HCT116 (cell line): ENCODE data around the gene HECW1. TPM values are rescaled to one million over a fixed set of nuclear protein-coding genes. Genes with fewer than 3 reads are reported as not detected.

ENCODE experiments used
- ATAC-seq: fragments of 200-7000 bp; cut with Tn5 transposase; 2 replicates; pipeline ENCODE4 v1.9.1; 2020; ENCODE audit warnings: mild to moderate bottlenecking, moderate library complexity
- BruUV-seq: library from RNA; stranded (reverse); fragments of 400-500 nt; replicated peaks from 2 replicates; lab custom pipeline; 2021; lab: Mats Ljungman, UMichigan
- CTCF ChIA-PET: fragments of 300-600 bp; sonication (Branson Sonifier 250); formaldehyde crosslinking; loops from one replicate; lab custom pipeline; 2021; ENCODE audit warnings: antibody characterized with exemption; lab: Charles Lee
- POLR2A ChIA-PET: fragments of 300-600, 350-600 bp; sonication (Branson Sonifier 250); formaldehyde crosslinking; loops from one replicate; lab custom pipeline; 2021; ENCODE audit warnings: antibody characterized with exemption; lab: Charles Lee
- RAD21 ChIA-PET, 2 experiments: fragments of 300-600 bp; sonication (Branson Sonifier 250); formaldehyde crosslinking; loops; one replicate each; lab custom pipeline; 2023; ENCODE audit warnings: low total read pairs in 2 of 2; ENCODE audit not compliant: uncharacterized antibody in 2 of 2, unreplicated experiment in 2 of 2, low non-redundant PET in 1 of 2; lab: Charles Lee
- DNase-seq: peaks from one replicate; pipeline ENCODE4 v3.0.0-alpha.2; 2010; ENCODE audit warnings: low read depth, low spot score
- H2AFZ ChIP-seq: fragments of 200-600 bp; shearing (Covaris generic), sonication (generic); 2 replicates; pipeline ENCODE4 v1.6.1; 2017; ENCODE audit warnings: low read depth, mixed run types, mixed read lengths, antibody characterized with exemption, low read length; ENCODE audit not compliant: poor library complexity, severe bottlenecking
- H3K27ac ChIP-seq: 2 replicates; pipeline ENCODE4 v1.5.1; 2012; ENCODE audit warnings: low read depth, low read length
- H3K27me3 ChIP-seq: fragments of 200-600 bp; sonication (generic); 2 replicates; pipeline ENCODE4 v1.6.1; 2016; ENCODE audit warnings: mixed run types, low read length, mixed read lengths; ENCODE audit not compliant: insufficient read depth
- H3K36me3 ChIP-seq, 2 experiments: fragments of 200-500 bp in 1 of 2; fragments of 200-600 bp in 1 of 2; sonication (Bioruptor generic) in 1 of 2; sonication (generic) in 1 of 2; 2 replicates each; pipeline versions ENCODE4 v1.5.1 to v1.6.1; 2014 to 2016; ENCODE audit warnings: low read length in 2 of 2, inconsistent platforms in 1 of 2, mixed read lengths in 1 of 2, mixed run types in 1 of 2; ENCODE audit not compliant: insufficient read depth in 2 of 2, control insufficient read depth in 1 of 2
- H3K4me1 ChIP-seq, 2 experiments: fragments of 200-600 bp in 1 of 2; sonication (generic) in 1 of 2; 2 replicates each; pipeline versions ENCODE4 v1.5.1 to v1.6.1; 2012 to 2017; ENCODE audit warnings: low read length in 2 of 2, inconsistent platforms in 1 of 2, mild to moderate bottlenecking in 1 of 2, mixed read lengths in 1 of 2, mixed run types in 1 of 2, moderate library complexity in 1 of 2; ENCODE audit not compliant: insufficient read depth in 2 of 2, control insufficient read depth in 1 of 2
- H3K4me2 ChIP-seq: fragments of 200-600 bp; sonication (generic); 2 replicates; pipeline ENCODE4 v1.6.1; 2017; ENCODE audit warnings: mixed run types, low read length, mixed read lengths
- H3K4me3 ChIP-seq, 2 experiments: fragments of 200-600 bp in 1 of 2; sonication (generic) in 1 of 2; replicated peaks in 1 of 2; 2 replicates each; pipeline ENCODE4 v1.5.1; 2011 to 2016; ENCODE audit warnings: low read length in 2 of 2, control low read depth in 1 of 2, low read depth in 1 of 2, mild to moderate bottlenecking in 1 of 2, mixed read lengths in 1 of 2, mixed run types in 1 of 2
- H3K79me2 ChIP-seq: fragments of 200-600 bp; sonication (generic); 2 replicates; pipeline ENCODE4 v1.6.1; 2017; ENCODE audit warnings: mild to moderate bottlenecking, mixed run types, low read length, moderate library complexity, mixed read lengths; ENCODE audit not compliant: insufficient read depth
- H3K9ac ChIP-seq: fragments of 200-600 bp; sonication (generic); 2 replicates; pipeline ENCODE4 v1.6.1; 2016; ENCODE audit warnings: low read length, mixed read lengths
- H3K9me2 ChIP-seq: fragments of 200-600 bp; sonication (generic), shearing (Covaris generic); 2 replicates; pipeline ENCODE4 v1.6.1; 2017; ENCODE audit warnings: mixed run types, mild to moderate bottlenecking, moderate library complexity; ENCODE audit not compliant: insufficient read depth
- H3K9me3 ChIP-seq, 2 experiments: fragments of 200-500 bp in 1 of 2; fragments of 200-600 bp in 1 of 2; sonication (Bioruptor generic) in 1 of 2; sonication (generic) in 1 of 2; 2 replicates each; pipeline ENCODE4 v1.6.1; 2014 to 2017; ENCODE audit warnings: low read length in 2 of 2, mixed read lengths in 2 of 2, inconsistent platforms in 1 of 2, low read depth in 1 of 2, mild to moderate bottlenecking in 1 of 2, mixed run types in 1 of 2, moderate library complexity in 1 of 2; ENCODE audit not compliant: control insufficient read depth in 1 of 2, insufficient read depth in 1 of 2
- H4K20me1 ChIP-seq: fragments of 200-600 bp; sonication (generic), shearing (Covaris generic); 2 replicates; pipeline ENCODE4 v1.6.1; 2017; ENCODE audit warnings: mixed run types, mild to moderate bottlenecking, moderate library complexity; ENCODE audit not compliant: insufficient read depth
- ATF3 ChIP-seq: IDR thresholded peaks from 2 replicates; pipeline ENCODE4 v1.6.1; 2012
- CBX3 ChIP-seq: IDR thresholded peaks from 2 replicates; pipeline ENCODE4 v1.6.1; 2012; ENCODE audit warnings: low read depth
- CEBPB ChIP-seq: IDR thresholded peaks from 2 replicates; pipeline ENCODE4 v1.6.1; 2012; ENCODE audit warnings: low read depth
- CTCF ChIP-seq, 3 experiments: fragments of 200-600 bp in 1 of 3; sonication (generic) in 1 of 3; IDR thresholded peaks in 2 of 3; conservative IDR thresholded peaks in 1 of 3; 2 replicates each; pipeline ENCODE4 v1.5.1; 2012 to 2017; ENCODE audit warnings: low read depth in 2 of 3, low read length in 2 of 3, antibody characterized with exemption in 1 of 3, borderline replicate concordance in 1 of 3, control low read depth in 1 of 3, mild to moderate bottlenecking in 1 of 3, mixed read lengths in 1 of 3, mixed run types in 1 of 3, moderate library complexity in 1 of 3; ENCODE audit not compliant: insufficient read depth in 1 of 3
- ELF1 ChIP-seq: IDR thresholded peaks from 2 replicates; pipeline ENCODE4 v1.6.1; 2012; ENCODE audit warnings: low read depth, borderline replicate concordance
- FOSL1 ChIP-seq: IDR thresholded peaks from 2 replicates; pipeline ENCODE4 v1.6.1; 2012; ENCODE audit warnings: low read depth
- JUND ChIP-seq: IDR thresholded peaks from 2 replicates; pipeline ENCODE4 v1.6.1; 2012
- POLR2A ChIP-seq: IDR thresholded peaks from 2 replicates; pipeline ENCODE4 v1.7.0; 2011; ENCODE audit warnings: borderline replicate concordance; ENCODE audit not compliant: insufficient read depth, insufficient read length; ENCODE audit errors: extremely low read depth
- POLR2AphosphoS5 ChIP-seq: IDR thresholded peaks from 2 replicates; pipeline ENCODE4 v1.6.1; 2011; ENCODE audit warnings: mild to moderate bottlenecking, low read depth, low read length, moderate library complexity
- RAD21 ChIP-seq: IDR thresholded peaks from 2 replicates; pipeline ENCODE4 v1.6.1; 2012; ENCODE audit warnings: low read depth, mild to moderate bottlenecking
- REST ChIP-seq: IDR thresholded peaks from 2 replicates; pipeline ENCODE4 v1.6.1; 2012; ENCODE audit warnings: low read depth
- YY1 ChIP-seq: IDR thresholded peaks from 2 replicates; pipeline ENCODE4 v1.6.1; 2011; ENCODE audit warnings: low read length, low read depth, moderate library complexity, mild to moderate bottlenecking; ENCODE audit not compliant: insufficient replicate concordance; ENCODE audit errors: extremely low read depth
- ZBTB33 ChIP-seq: IDR thresholded peaks from 2 replicates; pipeline ENCODE4 v1.6.1; 2011; ENCODE audit warnings: mild to moderate bottlenecking, low read length, moderate library complexity; ENCODE audit not compliant: insufficient replicate concordance; ENCODE audit errors: extremely low read depth
- ZFX ChIP-seq: fragments of 450-650 bp; IDR thresholded peaks from 2 replicates; pipeline ENCODE4 v1.6.1; 2017
- ZNF274 ChIP-seq: fragments of 200-500 bp; sonication (Bioruptor generic); IDR thresholded peaks from 2 replicates; pipeline ENCODE4 v1.6.1; 2014; ENCODE audit warnings: mild to moderate bottlenecking, low read depth, low read length, inconsistent platforms
- intact Hi-C: fragments of 100-400 bp; cut with micrococcal nuclease; formaldehyde crosslinking; loops from 2 replicates; pipeline ENCODE4 v1.10.0; 2022
- total RNA-seq: library from RNA; stranded (reverse); gene quantifications from one replicate; pipeline ENCODE4 v1.2.1, GENCODE V29; 2021; ENCODE audit not compliant: unreplicated experiment

Gene HECW1
- total RNA-seq, 1 experiment from 2014 or later: 5.6 TPM

- H3K9me3 ChIP-seq: no peaks in the 10 kb centered on the region
- no TSS peak for BruUV-seq
- ATAC-seq: no peak
- TF ChIP-seq POLR2A (no peak), ZBTB33 (no peak), RAD21 (no peak), POLR2AphosphoS5 (no peak), CEBPB (no peak), YY1 (no peak), CBX3 (no peak), ELF1 (no peak), ATF3 (no peak), ZFX (no peak), CTCF (IDR thresholded peaks at IDR 0.05 in 2 of 3, conservative IDR thresholded peaks at IDR 0.05 in 1 of 3; ENCODE audit: borderline replicate concordance in 1 of 3, insufficient read depth in 1 of 3, low read depth in 2 of 3, low read length in 2 of 3) (no peak), ZNF274 (no peak), FOSL1 (no peak), REST (no peak), JUND (no peak)
- TF ChIP-seq, all 23 proteins: peak for 0
- CTCF ChIA-PET: no interaction called here
- Histone ChIP-seq H3K4me2 (no peak overlapping the region), H3K27ac (no peak overlapping the region), H3K4me3 (no peak overlapping the region), H3K9ac (no peak overlapping the region), H4K20me1 (no peaks in the 10 kb centered on the region), H3K4me1 (no peaks in the 10 kb centered on the region), H2AFZ (no peak overlapping the region), H3K36me3 (no peaks in the 10 kb centered on the region), H3K27me3 (no peaks in the 10 kb centered on the region), H3K79me2 (no peaks in the 10 kb centered on the region), H3K9me2 (no peaks in the 10 kb centered on the region)
- POLR2A ChIA-PET: no interaction called here
- RAD21 ChIA-PET: no interaction called here
- intact Hi-C loops: no loop called here
- no peak for DNase-seq
Observed at GRCh38 chr7:43449577-43449976, 337.1 kb downstream of the HECW1 start.
